HG02571 (cell line): ENCODE data around the gene SPAG8.
A peak's percentile ranks its signal among the peaks of the same experiment; 100 is the strongest.

Experiments
- ATAC-seq: cut with Tn5 transposase; IDR thresholded peaks from one replicate; pipeline ENCODE4 v1.9.1; 2021; ENCODE audit warnings: mild to moderate bottlenecking, moderate library complexity; ENCODE audit not compliant: unreplicated experiment

The SPAG8 gene, protein sequence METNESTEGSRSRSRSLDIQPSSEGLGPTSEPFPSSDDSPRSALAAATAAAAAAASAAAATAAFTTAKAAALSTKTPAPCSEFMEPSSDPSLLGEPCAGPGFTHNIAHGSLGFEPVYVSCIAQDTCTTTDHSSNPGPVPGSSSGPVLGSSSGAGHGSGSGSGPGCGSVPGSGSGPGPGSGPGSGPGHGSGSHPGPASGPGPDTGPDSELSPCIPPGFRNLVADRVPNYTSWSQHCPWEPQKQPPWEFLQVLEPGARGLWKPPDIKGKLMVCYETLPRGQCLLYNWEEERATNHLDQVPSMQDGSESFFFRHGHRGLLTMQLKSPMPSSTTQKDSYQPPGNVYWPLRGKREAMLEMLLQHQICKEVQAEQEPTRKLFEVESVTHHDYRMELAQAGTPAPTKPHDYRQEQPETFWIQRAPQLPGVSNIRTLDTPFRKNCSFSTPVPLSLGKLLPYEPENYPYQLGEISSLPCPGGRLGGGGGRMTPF

DNA sequence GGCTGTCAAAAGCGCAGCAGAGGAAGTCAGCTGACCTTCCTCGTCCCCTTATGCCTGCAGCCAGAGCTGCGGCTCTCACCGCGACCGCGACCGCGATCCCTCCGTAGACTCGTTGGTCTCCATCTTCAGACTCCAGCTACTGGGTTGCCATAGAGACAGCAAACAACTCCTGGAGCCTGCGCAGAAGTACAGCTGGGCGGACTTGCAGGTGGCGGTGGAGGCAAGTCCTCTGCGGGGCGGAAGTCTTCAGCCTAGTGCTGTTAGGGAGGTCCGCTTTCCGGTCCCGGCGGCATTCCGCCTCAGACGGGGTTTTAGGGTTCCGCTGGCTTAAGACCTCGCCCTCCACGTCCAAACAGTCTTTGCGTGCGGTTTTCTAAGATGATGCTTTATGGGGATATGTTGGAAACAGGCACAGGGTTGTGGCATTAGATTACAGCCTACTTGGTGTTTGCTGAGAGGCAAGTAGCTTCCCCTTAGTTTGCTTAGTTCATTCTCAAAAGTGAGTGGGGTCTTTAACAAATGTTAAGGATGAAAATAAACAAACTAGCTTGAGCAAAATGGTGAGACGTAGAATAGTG lies at the start of gene SPAG8:
Gene SPAG8, minus strand, starts transcription at position 238 of the 578 bp plus-strand sequence. Its CDS starts 115 bp downstream, at position 123.
- ATAC-seq: peak; percentile 54

DNA sequence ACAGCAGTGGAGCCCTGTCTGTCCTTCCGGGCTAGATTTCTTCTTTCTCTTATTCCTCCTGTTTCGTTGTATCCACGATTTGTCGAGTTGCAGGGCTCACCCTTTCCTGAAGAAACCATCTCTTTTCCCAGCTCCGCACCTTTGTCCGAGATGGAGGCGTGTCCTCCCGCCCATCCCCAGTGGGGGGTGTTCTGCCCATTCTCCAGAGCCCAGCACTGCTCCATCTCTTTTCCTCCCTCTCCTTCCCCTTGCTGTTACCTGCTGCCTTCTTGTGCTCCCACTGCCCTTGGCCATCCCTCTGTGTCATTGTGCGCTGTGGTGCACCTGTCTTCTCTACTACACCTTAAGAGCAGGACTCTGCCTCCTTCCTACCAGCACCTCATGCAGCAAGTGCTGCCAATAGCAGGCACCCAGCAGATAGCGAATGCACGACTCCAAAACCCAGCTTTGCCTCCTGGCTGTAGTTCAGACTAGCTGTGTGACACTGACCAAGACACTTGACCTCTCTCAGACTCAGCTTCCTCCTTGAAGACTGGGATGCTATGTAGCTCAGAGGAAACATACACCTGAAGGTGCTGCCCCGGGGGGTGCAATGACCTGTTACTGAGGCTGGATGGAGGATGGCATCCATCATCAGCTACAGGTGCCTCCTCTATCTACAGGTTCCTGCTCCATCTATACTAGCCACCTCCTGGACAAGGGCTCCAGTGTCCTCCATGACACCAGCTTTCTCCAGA lies 49.3 kb upstream of the SPAG8 start:
- ATAC-seq: no peak

DNA sequence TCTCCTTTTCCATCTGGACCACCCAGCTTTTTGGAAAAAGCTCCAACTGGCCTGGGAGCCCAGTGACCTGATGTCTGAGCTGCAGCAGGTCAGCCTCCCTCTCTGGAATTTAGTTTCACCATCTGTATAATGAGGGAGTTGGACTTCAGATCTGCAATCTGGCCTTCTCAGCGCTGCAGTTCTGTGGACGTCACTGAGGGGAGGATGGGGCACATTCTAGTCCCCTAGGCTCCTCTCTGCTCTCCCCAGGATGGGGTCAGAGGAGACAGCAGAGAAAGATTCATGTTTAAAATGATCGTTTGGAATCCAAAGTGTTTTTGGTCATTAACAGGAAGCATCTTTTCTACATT lies 47.9 kb upstream of the SPAG8 start:
- ATAC-seq: no peak

DNA sequence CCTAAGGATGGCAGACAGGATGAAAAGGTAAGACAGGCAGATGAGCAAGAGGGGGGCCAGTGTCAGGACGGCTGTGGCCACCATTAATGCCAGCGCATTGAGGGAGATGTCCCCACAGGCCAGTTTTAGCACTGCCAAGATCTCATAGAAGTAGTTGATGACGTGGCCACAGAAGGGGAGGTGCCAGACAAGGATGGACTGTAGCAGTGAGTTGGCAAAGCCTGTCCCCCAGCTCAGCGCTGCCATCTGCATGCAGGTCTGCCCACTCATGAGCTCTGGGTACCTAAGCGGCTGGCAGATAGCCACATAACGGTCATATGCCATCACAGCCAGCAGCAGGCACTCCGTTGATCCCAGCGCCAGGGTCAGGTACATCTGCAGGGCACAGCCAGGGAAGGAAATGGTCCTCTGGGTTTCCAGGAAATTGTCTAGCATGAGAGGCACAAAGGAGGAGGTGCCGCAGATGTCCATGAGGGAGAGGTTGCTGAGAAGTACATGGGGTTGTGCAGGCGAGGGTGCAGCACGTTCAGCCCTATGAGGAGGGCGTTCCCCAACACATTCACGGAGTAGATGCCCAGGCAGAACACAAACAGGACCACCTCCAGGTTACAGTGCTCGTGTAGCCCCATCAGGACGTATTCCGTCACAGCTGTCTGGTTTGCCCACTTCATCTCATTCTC lies 47.4 kb upstream of the SPAG8 start:
- no peak for ATAC-seq

DNA sequence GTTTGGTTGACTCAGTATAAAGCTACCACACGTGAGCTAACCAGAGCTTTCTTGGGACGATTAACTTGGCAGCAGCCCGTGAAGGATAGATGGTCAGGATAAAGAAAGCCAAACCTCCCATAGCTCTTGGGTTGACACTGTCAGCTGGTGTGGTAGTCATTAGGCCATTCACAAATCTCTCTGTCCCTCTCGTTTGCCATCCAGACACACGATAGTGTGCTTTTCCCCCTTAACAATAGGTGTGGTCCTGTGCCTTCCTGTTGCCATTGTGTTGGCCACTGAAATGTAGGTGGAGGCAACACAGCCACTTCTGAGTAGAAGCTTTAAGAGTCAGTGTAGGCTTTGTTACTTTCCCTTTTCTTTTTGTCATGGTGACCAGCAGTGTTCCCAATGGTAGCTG lies 46.4 kb upstream of the SPAG8 start:
- ATAC-seq: no peak

DNA sequence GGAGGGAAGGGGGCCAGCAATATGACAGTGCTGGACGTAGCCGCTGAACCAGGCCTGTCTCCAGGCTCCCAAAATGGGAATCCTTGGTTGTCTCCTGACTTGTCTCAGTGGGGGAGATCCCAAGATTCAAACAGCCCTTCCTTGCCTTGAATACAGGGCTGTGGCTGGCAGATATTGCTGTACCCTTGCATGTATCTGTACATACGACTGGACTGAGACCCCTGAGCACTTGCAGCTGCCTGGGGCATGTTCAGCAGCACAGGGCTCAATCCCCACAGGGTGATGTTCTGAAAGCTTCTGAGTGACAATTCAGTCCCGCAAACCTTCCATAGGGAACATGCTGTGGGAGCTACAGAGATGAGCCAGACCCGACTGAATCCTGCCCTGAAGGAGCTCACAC lies 44.8 kb upstream of the SPAG8 start:
- ATAC-seq: no peak

DNA sequence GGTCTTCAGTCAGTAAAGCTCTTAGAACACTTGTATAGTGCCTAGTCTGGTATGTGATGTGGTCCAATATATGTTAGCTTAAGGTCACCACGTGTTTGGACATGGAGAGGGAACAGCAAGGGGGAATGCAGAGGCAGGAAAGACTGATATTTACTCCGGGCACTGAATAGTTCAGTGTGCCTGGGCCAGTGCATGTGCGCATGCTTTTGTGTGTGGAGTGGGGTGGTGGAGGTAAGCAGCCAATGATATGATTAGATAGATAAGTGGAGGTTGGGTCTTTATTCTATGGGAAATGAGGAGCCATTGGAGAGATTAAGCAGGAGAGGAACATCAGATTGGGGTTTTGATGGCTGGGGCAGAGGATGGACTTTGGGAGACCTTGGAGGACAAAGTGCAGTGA lies 44.1 kb upstream of the SPAG8 start:
- no peak for ATAC-seq

DNA sequence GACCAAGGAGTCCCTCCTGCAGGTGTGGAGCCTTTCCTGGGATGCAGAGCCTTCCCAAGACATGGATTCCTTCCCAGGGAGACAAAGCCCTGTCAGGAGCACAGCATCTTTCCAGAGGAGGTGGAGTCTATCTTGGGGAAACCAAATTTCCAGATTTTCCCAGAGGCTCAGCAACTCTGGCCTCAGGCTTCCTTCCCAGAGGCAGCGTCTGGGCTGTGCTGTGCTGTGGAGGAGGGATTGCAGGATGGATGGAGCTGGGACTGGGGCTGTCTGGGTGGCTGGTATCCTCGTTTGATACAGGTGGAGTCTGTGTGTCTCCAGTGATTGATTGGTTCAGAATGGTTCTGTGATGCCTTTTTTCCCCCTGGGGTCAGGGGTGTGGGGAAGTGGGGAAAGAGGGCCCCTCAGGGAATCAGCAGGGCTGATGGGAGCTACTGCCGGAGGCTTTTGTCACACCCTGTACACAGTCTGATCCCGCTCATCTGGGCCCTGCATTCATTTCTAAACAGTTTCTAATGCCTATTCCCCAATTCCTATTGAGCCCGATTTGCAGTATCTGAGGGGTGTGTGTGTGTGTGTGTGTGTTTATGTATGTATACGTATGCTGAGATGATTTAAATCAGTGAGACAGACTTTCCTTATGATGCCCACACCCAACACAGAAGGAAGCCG lies 42.2 kb upstream of the SPAG8 start:
- ATAC-seq: no peak

DNA sequence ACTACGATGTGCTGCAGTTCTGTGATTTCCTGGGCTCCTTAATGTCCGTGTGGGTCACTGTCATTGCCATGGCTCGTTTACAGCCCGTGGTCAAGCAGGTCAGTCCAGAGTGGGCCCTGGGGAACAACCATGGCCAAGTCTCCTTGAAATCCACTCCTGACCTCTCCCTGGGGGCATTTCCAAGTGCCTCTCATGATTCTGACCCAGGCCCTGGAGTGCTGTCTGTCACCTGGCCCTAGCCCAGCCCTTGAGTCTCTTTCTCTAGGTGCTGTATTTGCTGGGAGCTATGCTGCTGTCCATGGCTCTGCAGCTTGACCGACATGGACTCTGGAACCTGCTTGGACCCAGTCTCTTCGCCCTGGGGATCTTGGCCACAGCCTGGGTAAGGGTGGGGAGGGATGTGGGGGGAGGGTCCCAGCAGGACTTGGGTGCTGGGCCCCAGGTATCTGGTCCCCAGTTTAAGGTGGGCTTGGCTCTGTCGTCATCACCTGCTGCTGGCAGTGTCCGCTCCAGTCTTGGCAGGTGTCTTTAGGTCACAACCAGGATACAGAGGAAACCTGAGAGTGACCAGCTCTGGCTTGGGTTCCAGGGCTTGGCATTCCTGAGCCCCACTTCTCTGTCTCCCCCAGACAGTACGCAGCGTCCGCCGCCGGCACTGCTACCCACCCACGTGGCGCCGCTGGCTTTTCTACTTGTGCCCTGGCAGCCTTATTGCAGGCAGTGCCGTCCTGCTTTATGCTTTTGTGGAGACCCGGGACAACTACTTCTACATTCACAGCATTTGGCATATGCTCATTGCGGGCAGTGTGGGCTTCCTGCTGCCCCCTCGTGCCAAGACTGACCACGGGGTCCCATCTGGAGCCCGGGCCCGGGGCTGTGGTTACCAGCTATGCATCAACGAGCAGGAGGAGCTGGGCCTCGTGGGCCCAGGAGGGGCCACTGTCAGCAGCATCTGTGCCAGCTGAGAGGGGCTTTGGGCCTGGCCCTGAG lies 41.1 kb upstream of the SPAG8 start:
- no peak for ATAC-seq

DNA sequence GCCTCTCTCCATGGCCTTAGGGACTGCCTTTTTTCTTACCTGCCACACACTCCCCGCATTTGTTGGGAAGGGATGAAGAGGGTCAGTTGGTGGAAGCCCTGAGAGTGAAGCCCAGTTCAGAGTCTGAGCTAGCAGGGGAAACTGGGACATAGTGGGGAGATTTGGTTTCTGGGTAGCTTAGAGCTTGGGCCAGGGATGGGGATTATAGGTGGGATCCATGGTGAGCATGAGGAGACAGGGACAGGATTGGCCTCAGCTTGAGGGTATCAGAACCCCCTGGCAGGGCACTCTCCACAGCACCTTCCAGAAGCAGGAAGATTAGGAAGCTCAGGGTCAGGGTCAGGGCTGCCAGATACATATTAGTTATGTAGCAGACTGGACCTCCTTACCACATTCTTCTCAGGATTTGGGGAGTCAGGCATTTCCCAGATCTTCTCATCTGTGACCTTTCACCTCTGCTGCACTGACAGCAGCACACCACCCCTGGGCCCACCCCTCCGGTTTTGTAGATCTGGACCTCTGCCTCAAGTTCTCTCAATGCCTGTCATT lies 40.3 kb upstream of the SPAG8 start:
- ATAC-seq: no peak

DNA sequence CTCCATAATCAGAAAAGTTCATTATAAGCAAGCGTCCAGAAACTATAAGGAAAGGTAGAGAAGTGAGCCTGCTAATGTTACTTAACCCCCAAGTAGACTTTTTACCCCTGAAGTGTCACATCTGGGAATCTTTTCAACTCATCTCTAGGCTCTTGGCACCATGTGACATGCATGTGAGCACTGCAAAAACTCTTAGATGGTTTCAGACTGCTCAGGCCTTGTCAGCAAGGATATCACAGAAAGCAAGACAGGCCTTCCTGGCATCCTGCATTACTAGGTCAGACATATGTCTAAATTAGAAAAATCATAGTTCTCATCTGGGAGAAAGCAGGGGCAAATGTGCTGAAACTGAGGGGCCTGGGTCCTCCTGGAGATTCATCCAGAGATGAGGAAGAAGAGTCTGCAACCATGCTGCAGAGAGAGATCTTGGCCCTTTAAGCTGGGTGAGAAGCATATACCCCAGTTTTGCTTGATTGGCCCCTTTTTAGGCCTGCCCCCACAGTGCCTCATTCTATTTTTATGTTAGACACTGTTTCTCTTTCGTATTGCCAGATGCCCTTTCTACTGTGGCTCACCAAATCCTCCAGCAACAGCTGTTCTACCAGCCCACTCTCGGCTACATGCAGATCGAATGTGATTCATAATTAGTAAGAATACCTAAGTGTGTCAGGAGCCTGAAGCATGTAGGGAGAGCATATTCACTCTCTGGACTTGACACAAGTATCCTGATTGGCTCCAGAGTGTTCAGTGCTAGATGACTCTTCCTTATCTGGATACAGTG lies 35.9 kb upstream of the SPAG8 start:
- peak; percentile 94 for ATAC-seq

DNA sequence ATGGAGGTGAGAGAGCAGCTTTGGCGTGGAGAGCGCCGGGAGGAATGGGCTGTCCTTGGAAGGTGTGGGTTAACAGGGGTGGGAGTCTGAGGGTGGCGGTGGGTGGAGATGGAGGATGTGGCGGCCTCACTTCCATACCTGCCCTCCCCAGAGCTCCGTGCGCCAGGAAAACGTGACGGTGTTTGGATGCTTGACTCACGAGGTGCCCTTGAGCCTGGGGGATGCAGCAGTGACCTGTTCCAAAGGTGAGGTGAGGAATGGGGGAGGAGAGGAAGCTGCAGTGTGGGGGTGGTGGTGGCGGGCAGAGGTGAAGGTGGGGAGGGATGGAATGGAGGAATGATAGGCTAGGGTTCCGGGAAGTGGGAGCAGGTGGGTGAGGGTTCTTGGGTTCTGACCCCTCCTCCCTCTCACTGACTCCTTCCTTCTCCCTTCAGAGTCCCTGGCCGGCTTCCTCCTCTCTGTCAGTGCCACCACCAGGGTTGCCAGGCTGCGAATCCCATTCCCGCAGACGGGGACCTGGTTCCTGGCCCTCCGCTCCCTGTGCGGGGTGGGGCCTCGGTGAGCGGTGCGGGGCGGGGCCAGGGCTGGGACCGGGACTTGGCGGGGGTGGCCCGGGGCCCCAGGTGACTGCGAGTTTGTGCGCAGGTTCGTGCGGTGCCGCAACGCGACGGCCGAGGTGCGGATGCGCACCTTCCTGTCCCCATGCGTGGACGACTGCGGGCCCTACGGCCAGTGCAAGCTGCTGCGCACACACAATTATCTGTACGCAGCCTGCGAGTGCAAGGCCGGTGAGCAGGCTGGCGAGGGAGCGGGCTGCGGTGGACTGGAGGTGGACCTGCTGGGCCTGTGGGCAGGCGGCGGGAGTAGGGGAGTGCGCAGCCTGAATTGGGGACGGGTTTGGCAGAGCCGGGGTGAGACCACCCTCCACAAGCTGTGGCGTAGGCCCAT lies 34.0 kb upstream of the SPAG8 start:
- no peak for ATAC-seq

DNA sequence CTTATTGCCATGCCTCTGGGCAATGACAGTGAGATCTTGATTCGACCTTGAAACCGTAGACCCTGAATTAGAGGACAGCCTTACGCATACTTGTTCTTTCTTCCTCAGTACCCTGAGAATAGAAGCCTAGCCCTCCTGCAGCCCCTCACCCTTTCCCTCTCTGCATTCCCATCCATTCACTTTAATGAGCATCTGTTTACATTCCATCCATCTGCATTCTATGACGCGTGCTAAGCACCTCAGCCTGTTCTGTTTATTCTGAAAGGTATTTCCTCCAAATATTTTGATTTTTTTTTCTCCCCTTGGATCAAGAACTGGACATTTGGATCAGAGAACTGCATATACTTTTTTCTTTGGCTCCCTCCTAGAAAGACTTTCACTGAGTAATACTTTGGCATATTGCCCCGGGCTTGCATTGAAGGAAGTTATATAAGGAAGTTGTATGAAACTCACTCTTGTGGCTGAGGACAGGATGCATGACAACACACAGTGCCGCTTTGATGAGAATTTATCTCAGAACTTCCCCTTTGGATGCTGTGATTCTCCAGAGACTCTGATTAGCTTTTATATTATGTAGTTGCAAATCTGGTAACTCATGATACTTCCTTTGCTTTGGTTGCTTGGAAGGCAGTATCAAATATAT lies 32.7 kb upstream of the SPAG8 start:
- no peak for ATAC-seq

DNA sequence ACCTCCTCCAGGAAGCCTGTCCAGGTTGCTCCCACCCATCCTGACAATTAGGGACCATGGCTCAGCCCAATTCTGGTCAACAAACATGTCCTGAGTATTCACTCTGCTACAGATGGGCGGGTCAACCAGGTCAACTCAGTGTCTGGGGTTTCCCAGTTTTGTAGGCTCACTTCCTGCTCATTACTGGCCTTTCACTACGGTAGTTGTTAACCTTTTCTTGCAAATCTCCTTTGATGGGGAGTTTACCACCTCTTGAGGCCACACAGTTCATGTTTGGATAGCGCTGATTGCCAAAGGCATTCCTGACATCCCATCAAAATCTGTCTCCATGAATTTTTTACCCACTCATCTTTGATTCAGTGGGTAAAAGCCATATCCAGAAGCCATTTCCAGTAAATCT lies 30.7 kb upstream of the SPAG8 start:
- ATAC-seq: peak; percentile 72

DNA sequence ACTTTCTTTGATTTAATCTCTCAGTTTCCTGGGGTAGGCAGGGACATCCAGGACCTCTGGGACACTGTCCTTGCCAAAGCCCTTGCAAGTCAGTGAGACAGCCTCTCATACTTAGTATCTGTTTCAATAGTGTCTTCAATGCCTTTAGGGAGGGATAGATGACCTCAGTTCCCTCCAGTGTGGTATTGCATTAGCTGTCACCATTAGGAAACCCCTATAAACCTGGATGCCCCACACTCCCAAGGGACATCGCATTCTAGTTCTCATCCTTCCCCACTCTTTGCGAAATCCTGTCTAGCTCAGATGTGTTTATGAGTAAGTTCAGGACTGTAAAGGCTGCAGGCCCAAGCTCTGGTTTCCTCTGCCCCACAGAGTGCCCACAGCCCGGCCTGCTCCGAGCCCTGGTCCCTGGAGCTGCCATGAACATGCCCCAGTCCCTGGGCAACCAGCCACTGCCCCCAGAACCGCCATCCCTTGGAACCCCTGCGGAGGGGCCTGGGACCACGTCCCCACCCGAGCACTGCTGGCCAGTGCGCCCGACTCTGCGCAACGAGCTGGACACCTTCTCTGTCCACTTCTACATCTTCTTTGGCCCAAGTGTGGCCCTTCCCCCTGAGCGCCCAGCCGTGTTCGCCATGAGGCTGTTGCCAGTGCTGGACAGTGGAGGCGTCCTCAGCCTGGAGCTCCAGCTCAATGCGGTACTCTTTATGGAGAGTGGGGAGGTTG lies 30.1 kb upstream of the SPAG8 start:
- no peak for ATAC-seq

DNA sequence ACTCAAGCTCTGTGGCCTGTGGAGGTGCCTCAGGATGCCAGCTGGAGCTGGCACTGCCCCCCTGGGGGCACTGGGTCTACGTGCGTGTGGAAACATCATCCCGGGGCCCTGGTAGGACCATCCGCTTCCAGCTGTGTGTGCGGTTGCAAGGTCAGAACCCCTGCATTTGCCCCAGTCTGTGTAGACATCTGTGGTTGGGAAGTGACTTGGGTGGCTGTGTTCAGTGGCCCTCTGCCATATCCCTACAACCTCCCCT lies 29.5 kb upstream of the SPAG8 start:
- no peak for ATAC-seq
